GM21619 (cell line): ENCODE measurements around the gene OLFML2A.

ENCODE experiments used
- ATAC-seq: cut with Tn5 transposase; IDR thresholded peaks from one replicate; pipeline ENCODE4 v1.9.1; 2021; ENCODE audit not compliant: unreplicated experiment

Gene OLFML2A

DNA sequence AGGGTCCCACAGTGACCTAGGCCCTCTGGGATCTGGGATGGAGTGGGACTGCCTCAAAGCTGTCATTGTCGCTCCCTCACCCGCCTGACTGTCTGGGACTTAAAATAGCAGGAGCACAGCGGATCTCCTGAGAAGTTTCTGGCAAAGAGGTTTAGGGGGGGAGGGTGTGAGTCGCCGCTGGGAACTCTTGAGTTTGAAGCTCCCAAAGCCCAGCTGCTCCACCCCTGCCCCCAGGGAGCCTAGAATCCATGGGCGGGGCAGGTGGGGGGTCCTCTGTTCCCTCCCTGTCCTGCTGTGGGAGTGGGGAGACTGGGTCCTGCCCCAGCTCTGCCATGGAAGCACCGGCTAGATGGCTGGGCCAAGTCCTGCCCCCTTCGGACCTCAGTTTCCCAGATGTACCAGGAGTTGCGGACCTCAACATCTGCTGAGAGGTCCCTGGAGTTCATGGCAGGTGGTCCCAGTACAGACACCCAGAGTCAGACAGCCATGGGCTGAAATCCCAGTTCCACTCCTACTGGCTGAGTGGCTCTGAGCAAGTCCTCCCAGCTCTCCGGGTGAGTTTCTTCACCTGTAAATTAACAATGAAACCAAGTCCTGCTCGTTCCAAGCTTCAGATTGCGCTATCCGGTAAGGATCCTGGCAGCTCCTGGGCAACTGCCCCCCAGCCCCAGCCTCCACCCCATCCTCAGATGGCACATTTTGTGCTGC, 75.3 kb downstream of the OLFML2A start:
- ATAC-seq, result no peak

DNA sequence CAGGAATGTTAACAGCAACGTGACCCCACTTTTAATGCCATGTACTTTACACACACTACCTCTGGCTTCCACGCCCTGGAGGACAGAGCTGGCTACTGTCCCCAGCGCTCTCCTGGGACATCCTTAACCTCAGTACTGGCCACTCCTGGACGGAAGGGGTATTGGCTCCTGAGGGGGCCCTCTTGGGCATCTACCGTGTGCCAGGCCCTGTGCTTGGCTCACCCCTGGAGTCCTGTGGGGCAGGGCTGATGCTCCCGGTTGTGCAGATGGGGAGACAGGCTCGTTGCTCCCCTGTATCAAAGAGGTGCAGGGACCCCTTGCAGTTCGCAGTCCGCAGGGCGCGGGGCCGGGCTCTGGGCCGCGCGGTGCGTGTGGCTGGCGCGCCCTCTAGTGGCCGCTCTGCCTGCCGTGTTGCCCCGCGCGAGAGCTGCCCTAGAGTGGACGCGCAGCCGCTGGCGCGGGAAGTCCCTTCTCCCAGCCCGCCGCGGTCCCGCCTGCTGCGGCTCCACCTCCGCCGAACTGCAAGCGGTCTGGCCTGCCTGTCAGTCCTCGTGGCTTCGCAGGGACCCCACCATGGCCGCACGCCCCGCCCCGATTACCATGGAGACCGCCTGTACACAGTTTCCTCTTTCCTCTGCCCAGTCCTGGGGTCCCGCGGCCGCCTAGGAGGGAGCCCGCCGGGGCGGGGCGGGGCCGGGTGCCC, 76.0 kb downstream of the OLFML2A start, which contains the start of gene WDR38:
Gene WDR38, plus strand, starts transcription at position 632 of the 703 bp plus-strand sequence. CDS start 72 bp downstream, outside the sequence.
- peak; percentile 61 for ATAC-seq

DNA sequence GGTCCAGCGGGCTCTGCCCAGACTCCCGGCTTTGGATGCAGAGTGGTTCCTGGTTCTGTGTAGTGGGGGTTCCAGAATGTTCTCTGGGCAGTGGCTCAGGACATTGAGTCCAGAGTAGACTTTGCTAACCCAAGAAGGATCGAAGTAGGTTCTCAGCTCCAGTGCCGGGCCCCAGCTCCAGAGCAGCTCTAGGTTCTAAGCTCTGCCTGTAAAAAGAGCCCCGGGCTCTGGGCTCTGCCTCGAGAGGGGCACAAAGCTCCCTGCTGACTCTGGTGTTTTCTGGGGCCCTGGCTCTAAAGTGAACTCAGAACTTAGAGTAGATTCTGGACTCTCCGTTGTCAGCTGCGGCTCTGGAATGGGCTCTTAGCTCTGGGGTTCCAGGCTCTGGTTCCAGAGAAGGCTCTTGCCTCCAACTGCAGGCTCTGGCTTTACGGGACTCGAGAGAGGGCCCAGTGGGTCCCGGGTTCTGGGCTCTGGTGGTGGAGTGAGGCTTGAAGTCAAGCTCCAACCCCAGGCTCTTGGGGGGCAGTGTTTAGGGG, 76.7 kb downstream of the OLFML2A start:
- ATAC-seq, result no peak

DNA sequence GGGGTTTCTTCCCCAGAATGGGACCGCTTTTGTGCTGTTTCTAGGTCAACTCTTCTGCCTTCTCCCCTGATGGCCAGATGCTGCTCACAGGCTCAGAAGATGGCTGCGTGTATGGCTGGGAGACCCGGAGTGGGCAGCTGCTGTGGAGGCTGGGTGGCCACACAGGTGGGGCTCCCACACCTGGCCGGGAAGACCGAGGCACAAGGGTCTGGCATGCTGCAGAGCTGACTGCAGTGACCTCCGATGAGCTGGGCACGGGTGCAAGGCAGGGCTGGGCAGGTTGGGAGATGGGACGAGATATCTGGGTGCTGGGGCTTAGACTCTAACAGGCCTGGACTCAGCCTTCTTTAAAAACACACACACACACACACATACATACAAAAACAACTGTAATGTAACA, 77.2 kb downstream of the OLFML2A start:
- ATAC-seq, result no peak

DNA sequence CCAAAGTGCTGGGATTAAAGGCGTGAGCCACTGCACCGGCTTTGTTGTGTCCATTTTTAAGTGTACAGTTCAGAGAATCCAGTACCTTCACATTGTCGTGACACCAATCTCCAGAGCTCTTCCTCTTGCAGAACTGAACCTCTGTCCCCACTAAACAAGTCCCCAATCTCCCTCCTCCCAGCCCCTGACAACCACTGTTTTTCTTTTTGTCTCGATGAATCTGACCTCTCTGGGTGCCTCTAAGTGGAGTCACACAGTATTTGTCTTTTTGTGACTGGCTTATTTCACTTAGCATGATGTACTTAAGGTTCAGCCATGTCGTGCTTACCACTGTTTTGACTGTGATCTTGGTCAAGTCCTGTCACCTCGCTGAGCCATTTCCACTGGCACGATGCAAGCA, 77.9 kb downstream of the OLFML2A start:
- ATAC-seq, result no peak

DNA sequence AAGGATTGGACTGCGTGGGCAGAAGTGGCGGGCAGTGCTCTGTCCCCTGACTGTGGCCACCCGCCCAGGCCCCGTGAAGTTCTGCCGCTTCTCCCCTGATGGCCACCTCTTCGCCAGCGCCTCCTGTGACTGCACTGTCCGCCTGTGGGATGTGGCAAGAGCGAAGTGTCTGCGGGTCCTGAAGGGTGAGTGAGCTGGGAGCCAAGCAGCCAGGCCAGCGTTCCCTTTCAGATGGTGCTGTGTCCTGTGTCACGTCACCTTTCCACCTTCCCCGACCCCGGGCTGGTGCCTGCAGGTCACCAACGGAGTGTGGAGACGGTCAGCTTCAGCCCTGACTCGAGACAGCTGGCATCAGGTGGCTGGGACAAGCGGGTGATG, 78.6 kb downstream of the OLFML2A start:
- ATAC-seq, result no peak

DNA sequence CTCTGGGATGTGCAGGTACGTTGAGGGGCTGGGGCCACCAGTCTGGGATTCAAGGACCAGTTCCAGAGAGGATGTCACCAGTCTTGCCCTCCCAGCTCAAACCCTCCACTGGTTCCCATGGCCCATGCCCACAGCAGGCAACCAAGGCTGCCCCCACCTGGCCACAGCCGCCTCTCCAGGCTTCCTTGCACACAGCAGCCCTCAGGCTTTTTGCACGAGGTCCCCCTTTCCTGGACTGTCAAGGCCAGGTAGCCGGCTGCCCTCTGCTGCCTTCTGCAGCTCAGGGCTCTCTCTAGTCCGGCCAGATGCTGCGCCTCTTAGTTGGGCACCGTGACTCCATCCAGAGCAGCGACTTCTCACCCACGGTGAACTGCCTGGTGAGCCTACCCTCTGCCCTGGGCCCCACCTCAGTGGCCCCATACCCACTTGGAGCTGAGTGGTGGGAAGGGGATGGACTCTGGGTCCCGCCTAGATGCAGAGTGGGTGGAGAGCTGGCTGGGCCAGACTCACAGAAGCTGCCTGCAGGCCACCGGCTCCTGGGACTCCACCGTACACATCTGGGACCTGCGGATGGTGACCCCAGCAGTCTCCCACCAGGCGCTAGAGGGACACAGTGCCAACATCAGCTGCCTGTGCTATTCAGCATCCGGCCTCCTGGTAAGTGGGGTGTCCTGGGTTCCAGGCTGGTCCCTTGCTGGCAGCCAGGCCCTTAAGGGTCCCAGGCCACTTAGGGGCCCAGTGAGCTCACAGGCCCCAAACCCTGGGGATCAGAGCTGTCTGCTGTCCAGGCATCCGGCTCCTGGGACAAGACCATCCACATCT, 79.2 kb downstream of the OLFML2A start:
- ATAC-seq, result no peak

DNA sequence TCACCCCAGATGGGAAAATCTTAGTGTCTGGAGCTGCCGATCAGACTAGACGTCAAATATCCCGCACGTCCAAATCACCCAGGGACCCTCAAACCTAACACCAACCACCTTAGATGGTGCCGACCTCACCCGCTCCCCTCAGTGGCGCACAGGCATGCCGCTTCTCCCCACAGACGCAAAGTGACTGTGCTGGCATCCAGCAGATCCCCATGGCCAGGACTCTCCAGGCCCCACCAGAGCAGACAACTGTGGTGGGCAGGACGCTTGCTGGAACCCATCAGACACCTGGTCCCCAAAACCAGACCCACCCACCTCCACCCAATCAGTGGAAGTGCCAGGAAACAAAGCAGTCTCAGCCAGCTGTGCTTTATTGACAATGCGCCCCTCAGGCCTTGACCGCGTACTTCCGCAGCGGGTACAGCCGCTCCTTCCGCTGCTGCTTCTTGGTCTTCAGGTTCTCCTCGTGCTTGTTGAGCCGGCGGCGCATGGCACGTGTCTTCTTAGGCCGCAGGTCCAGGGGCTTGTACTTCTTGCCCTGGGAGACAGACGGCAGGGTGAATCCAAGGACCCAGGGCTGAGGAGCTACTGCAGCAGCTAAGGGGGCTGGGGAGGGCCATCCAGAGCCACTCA, 80.7 kb downstream of the OLFML2A start:
- ATAC-seq, result no peak

DNA sequence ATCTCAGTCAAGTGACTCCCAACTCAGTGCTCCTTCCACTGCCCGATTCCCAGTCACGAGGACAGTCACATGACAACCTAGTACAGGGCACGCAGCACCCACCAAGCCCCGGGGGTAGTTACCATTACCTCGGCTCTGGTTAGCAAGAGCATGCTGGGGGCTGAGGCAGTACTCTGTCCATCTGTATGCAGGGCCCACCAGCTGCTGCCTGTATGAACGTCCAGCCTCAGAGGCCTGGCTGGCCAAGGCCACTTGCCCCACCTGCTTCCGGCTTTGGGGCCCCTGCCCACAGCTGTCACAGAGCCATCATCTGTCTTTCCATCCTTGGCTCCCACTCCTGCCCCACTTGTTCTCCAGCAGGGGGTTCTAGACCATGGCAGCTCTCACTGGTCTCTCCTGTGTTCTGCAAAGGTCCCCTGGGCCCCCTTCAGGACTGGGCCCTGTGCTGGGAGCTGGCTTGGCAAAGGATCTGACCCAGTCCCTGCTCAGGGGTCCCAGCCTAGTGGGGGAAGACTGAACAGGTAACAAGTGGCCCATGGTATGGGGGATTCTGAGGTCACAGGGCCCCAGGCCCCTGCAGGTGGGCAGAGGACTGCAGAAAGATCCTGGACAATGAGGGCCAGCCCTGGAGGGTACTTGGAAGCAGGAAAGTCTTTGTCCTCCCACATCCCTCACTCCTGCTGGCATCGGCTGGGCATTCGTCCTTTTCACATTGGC, 81.6 kb downstream of the OLFML2A start:
- no peak for ATAC-seq

DNA sequence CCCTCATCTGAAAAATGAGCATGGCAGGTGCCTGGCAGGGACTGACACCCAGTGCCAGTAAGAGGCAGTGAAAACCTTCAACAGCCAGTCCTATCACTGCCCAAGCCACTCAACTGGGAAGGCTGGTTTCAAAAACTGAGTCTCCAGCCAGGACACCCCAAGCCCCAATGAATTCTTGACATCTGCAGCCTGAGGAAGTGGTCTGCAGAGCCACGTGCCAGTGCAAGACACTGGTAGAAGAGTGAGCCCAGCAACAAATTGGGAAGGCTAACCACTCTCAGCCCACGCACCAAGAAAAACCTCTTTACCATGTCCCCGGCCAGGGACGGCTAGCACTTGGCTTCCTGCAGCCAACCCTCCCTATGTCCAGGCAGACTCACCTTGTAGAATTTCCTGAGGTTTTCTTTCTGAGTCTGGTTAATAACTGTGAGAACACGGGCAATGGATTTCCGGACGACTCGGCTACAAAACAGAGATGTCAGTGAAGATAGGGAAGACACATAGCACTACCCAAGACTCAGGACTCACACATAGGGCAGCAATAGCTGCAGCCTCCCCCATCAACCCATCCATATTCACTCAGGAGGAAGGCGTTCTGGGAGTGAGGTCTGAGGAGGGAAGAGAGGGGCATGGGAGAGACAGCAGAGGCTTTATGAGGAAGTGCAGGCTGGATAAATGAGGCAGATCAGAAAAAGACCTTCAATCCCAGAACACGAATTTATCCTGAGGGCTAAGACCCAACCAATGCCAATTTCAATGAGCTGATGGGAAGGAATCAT, 83.1 kb downstream of the OLFML2A start:
- ATAC-seq, result no peak

DNA sequence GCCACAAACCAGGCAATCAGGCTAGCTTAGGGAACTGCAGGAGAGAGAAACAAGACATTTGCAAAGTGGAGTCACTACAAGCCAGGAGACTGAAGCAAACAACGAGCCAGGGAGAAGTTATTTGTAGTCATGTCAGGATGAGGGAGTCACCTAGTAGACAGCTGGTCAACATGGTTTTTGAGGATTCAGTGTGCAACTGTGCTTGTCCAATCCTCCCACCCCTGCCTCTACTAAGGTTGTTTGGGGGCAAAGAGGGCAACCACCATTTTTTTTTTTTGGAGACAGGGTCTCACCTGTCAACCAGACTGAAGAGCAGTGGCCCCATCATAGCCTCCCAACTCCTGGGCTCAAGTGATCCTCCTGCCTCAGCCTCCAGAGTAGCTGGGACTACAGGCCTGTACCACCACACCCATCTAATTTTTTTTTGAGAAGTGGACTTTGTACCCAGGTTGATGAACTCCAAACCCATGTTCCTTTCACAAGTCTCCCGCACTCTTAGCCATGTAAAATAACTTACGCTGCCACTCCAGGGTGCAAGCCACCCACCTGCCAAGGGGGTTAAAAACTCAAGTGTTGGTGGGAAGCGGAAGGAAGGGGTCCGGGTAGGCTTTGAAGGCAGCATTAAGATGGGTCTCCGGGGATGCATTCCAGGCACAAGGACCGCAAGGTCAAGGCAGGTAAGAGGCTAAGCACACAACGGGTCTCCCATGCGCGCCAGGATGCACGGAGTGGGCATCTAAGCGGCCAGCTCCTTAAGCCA, 83.8 kb downstream of the OLFML2A start:
- ATAC-seq, result no peak

DNA sequence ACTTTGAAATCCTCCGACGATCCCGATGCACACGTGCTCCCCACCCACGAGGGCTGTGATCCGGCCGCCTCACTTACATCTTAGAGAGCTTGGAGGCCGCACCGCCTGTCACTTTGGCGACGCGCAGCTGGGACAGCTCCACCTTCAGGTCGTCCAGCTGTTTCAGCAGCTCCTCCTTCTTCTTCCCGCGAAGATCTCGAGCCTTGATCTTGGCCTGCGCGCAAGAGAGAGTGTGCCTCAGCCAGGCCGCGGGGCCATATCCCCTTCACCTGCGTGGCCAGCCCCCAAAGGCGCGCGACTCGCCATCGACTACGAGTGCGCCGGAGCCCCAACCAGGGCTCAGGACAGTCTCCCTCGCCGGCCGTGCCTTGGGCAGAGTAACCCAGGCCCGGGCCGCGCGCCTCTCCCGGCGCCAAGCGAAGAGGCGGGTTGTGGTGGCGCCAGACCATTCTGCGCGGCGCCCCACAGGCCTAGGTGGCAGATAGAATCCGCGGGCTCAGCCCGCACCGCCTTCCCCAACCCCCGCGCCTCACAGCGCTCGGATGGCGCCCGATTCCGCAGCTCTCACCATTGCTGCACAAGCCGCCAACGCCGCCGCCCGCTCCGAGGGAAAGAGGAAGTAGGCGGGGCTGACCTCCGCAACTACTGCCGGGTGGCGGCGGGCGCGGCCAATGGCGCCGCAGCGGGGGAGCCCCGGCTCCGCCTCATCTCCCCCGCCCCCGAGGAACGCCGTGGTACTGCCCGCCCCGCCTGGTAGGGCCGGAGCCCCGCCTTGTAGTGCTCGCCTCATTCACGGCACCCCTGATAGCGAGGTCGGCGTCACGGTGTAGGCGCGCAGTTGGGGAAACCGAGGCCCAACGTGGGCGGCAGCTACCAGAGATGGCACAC, 84.7 kb downstream of the OLFML2A start, which contains the start of the genes ARPC5L and RPL35:
Gene ARPC5L, plus strand, starts transcription at position 789 of the 888 bp plus-strand sequence. CDS start 7,161 bp downstream, outside the sequence.
Gene RPL35, minus strand, starts transcription at position 616 of the 888 bp plus-strand sequence. Its CDS starts 45 bp downstream, at position 571.
- ATAC-seq, result peak; percentile 85

DNA sequence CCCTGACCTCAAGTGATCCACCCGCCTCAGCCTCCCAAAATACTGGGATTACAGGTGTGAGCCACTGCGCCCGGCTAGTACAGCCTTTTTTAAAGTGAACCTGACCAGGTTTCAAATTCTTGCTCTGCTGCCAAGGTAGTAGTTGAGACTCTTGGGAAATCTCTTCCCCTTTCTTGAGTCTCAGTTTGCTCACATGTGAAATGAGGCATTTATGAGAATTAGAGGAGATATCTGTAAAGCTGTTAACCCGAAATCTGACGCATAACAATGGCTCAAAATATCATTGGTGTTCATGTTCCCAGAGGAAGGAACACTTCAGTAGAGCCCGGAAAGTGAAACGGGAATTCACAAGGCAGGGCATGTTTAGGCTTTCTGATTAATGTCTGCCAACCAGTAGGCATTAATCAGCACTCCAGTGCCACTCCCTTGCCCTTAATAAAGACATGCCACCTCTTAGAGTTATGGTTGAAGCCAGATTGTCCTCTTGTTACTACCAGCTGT, 86.5 kb downstream of the OLFML2A start:
- ATAC-seq, result no peak
